Activated CD8-positive, alpha-beta memory T cell treated with anti-CD3 and anti-CD28 coated beads, Interleukin-2, amount 10 ng/mL, durations not matched to agents 7 days and 5 days (primary cell): ENCODE results near the gene DAB2IP. TPM values are rescaled to one million over a fixed set of nuclear protein-coding genes. Genes with fewer than 3 reads are reported as not detected.
"Not testable (repeated sequence)": the region's sequence is repeated elsewhere in the genome, so short reads cannot be mapped to it uniquely, and the experiment has no call there.

Source experiments
- ATAC-seq: fragments of 150-1000 bp; cut with Tn5 transposase; one replicate; pipeline ENCODE4 v1.10.0; 2021; ENCODE audit warnings: moderate library complexity
- CTCF ChIA-PET: fragments of 350-600 bp; sonication (Branson Sonifier 250); formaldehyde crosslinking; loops from one replicate; lab custom pipeline; 2021; ENCODE audit warnings: antibody characterized with exemption; lab: Charles Lee
- DNase-seq: peaks from one replicate; pipeline ENCODE4 v3.0.0-alpha.2; 2020
- H3K27ac Mint-ChIP-seq: one replicate; pipeline ENCODE4 v1.8.0; 2021; ENCODE audit warnings: mild to moderate bottlenecking, mixed read lengths
- H3K27me3 Mint-ChIP-seq: one replicate; pipeline ENCODE4 v1.8.0; 2021; ENCODE audit warnings: mixed read lengths
- H3K36me3 Mint-ChIP-seq: one replicate; pipeline ENCODE4 v1.8.0; 2021; ENCODE audit warnings: mild to moderate bottlenecking, mixed read lengths
- H3K4me1 Mint-ChIP-seq: one replicate; pipeline ENCODE4 v1.8.0; 2021; ENCODE audit warnings: mixed read lengths
- H3K4me3 Mint-ChIP-seq: one replicate; pipeline ENCODE4 v1.8.0; 2021; ENCODE audit warnings: mild to moderate bottlenecking, moderate library complexity, mixed read lengths
- H3K9me3 Mint-ChIP-seq: one replicate; pipeline ENCODE4 v1.8.0; 2022; ENCODE audit warnings: low read depth, mixed read lengths
- total RNA-seq, 2 experiments: library from RNA; stranded (reverse); gene quantifications; one replicate each; pipeline ENCODE4 v1.2.3, GENCODE V29; 2021

DAB2IP gene
- total RNA-seq, 2 experiments from 2014 or later, result 0.07 to 0.18 TPM

DNA sequence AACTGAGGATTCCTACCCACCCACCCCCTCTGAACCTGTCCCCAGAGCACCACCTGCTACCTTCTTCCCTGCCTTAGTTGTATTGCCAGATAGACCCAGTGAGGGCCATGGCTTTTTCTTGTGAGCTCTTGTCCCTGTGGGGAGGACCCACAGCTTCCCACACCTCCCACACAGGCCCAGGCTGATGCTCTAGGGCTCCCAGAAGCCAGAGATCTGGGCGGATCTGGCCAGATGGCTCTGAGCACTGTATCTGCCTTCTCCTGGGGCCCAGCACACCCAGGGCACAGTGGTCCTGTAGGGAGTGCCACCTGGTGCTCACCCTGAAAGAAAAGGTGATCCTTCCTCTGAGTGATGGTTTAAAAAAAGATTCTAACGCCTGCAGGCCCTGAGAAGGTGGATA is 131.7 kb downstream of the DAB2IP start:
- ATAC-seq (no peak), DNase-seq (no peak)
- no peaks in the 10 kb centered on the region for H3K36me3 Mint-ChIP-seq
- H3K9me3 Mint-ChIP-seq, result no peaks in the 10 kb centered on the region
- CTCF ChIA-PET, result no interaction called here
- H3K27me3 Mint-ChIP-seq, result peaks cover 29% of the 10 kb centered on the region
- H3K4me1 Mint-ChIP-seq, result peaks cover 8% of the 10 kb centered on the region
- no peak overlapping the region for H3K4me3 Mint-ChIP-seq
- H3K27ac Mint-ChIP-seq, result no peak overlapping the region

GRCh38 chr9:121783521-121784507 is 132.4 kb downstream of the DAB2IP start:
- Mint-ChIP-seq H3K27me3 (peaks cover 28% of the 10 kb centered on the region), H3K27ac (no peak overlapping the region)

GRCh38 chr9:121784731-121785411 is 133.4 kb downstream of the DAB2IP start:
- Mint-ChIP-seq H3K4me1 (peaks cover 8% of the 10 kb centered on the region), H3K4me3 (no peak overlapping the region), H3K27me3 (peaks cover 22% of the 10 kb centered on the region), H3K36me3 (no peaks in the 10 kb centered on the region), H3K27ac (no peak overlapping the region), H3K9me3 (no peaks in the 10 kb centered on the region)
- CTCF ChIA-PET, result interaction anchor here (0.9 to 1.2 kb wide), 2 partner anchors 20 to 98 kb away, joined by 3 to 4 read pairs; no protein-coding TSS in a partner anchor
- ATAC-seq (no peak), DNase-seq (no peak)

More at GRCh38 chr9:121783521-121784507, 132.4 kb downstream of the DAB2IP start:
- Mint-ChIP-seq H3K9me3 (no peaks in the 10 kb centered on the region), H3K4me3 (no peak overlapping the region), H3K36me3 (no peaks in the 10 kb centered on the region), H3K4me1 (peaks cover 8% of the 10 kb centered on the region)
- ATAC-seq (peak; percentile 42), DNase-seq (no peak)
- CTCF ChIA-PET, result interaction anchor here (1.2 kb wide), 1 partner anchor 96 kb away, joined by 3 read pairs; no protein-coding TSS in a partner anchor

DNA sequence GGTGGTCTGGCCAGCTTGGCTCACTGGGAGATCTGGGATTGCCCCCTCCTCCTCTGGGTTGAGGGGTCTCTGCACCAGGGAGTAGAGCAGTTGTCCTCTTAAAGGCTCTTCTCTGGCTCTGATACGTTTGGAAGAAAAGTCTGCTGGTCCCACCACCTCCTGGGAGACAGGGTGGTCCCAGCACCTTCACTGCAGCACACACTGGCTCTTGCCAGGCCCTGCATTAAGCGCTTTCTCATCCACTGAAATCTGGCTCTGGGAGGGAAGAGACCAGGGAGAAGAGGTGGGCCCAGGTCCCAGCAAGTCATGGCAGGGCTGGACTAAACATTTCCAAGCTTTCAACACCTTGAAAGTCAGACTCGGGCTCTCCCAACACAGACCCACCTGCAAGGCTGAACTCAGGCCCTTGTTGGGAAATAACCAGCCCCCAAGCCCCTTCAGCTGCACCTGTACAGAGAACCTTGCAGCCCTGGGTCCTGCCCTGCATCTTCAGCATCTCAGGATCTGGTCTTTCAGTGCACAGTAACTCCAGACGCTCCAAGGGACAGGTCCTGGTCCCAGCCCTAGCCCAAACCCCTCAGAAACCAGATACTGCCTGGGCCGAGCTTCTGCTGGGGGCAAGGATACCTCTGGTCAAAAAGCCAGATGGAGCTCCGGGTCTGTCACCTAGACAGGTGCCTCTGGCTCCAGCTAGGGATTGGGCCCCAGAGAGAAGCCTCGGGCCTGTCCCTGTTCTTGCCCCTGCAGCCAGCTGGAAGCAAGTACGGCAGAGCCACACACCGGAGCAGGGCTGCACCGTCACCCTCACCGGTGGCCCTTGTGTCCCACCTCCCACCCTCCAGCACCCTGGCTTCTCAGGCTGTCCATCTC is 134.5 kb downstream of the DAB2IP start:
- CTCF ChIA-PET, result interaction anchor here (0.9 kb wide), 1 partner anchor 21 kb away, joined by 4 read pairs; no protein-coding TSS in a partner anchor

GRCh38 chr9:121786543-121786948 is 135.1 kb downstream of the DAB2IP start:
- Mint-ChIP-seq H3K36me3 (no peaks in the 10 kb centered on the region), H3K4me3 (no peak overlapping the region), H3K9me3 (no peaks in the 10 kb centered on the region), H3K27me3 (peaks cover 15% of the 10 kb centered on the region), H3K27ac (no peak overlapping the region), H3K4me1 (peaks cover 8% of the 10 kb centered on the region)
- DNase-seq (no peak), ATAC-seq (no peak)
- CTCF ChIA-PET, result no interaction called here

More for the DNA sequence above, 134.5 kb downstream of the DAB2IP start:
- Mint-ChIP-seq H3K27ac (no peak overlapping the region), H3K36me3 (no peaks in the 10 kb centered on the region), H3K4me3 (no peak overlapping the region), H3K9me3 (no peaks in the 10 kb centered on the region), H3K4me1 (peaks cover 8% of the 10 kb centered on the region), H3K27me3 (peaks cover 19% of the 10 kb centered on the region)
- no peak for DNase-seq
- ATAC-seq, result no peak

GRCh38 chr9:121786998-121787422 is 135.6 kb downstream of the DAB2IP start:
- Mint-ChIP-seq H3K27ac (no peak overlapping the region), H3K36me3 (no peaks in the 10 kb centered on the region), H3K27me3 (peaks cover 15% of the 10 kb centered on the region), H3K4me3 (no peak overlapping the region), H3K4me1 (peaks cover 8% of the 10 kb centered on the region), H3K9me3 (no peaks in the 10 kb centered on the region)
- DNase-seq, result no peak
- CTCF ChIA-PET, result no interaction called here
- ATAC-seq, result no peak

DNA sequence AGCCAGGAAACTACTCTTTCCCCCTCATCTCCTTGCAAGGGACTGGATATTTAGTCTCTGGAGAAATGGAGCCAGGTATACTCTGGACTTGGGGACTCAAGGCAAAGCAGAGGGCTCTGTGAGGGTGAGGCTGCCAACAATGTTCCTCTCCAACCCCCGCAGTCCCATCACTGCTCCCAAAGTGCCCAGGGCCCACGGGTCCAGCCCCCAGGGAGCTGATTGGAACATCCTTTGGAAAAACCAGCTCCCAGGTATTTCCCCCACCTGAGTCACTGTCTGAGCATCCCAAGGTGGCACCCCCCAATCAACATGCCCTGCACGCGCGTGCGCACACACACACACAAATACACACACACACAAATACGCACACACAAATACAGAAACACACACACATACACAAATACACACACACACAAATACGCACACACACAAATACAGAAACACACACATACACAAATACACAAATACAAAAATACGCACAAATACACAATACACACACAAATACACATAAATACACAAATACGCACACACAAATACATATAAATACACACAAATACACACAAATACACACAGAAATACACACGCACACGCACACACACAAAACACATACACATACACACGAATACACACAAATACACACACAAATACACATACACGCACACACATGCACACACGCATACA is 137.4 kb downstream of the DAB2IP start:
- no peak for DNase-seq
- H3K36me3 Mint-ChIP-seq, result no peaks in the 10 kb centered on the region
- H3K9me3 Mint-ChIP-seq, result no peaks in the 10 kb centered on the region
- CTCF ChIA-PET, result interaction anchor here (0.6 kb wide), 1 partner anchor 218 kb away, joined by 3 read pairs; no protein-coding TSS in a partner anchor
- no peak overlapping the region for H3K27ac Mint-ChIP-seq
- ATAC-seq, result no peak
- H3K4me3 Mint-ChIP-seq, result no peak overlapping the region
- H3K4me1 Mint-ChIP-seq, result peaks cover 6% of the 10 kb centered on the region
- peaks cover 15% of the 10 kb centered on the region for H3K27me3 Mint-ChIP-seq

DNA sequence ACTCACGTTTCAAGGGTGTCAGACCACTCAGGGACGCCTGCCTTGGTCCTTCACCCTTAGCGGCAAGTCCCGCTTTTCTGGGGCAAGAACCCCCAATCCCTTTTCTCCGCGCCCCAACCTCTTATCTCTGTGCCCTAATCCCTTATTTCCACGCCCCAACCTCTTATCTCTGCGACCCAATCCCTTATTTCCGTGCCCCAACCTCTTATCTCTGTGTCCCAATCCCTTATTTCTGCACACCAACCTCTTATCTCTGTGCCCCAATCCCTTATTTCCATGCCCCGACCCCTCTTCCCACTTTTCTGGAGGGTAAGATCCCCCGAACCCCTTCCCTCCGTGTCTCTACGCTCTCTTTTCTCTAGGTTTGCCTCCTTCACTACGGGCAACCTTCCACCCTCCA is 139.4 kb downstream of the DAB2IP start:
- Mint-ChIP-seq H3K9me3 (no peaks in the 10 kb centered on the region), H3K4me3 (no peak overlapping the region)
- no peak for ATAC-seq

GRCh38 chr9:121792476-121792875 is 141.0 kb downstream of the DAB2IP start:
- H3K4me3 Mint-ChIP-seq, H3K9me3 Mint-ChIP-seq, H3K4me1 Mint-ChIP-seq, DNase-seq, ATAC-seq, H3K36me3 Mint-ChIP-seq, CTCF ChIA-PET, H3K27ac Mint-ChIP-seq: not testable (repeated sequence)
- H3K27me3 Mint-ChIP-seq, result peaks cover 17% of the 10 kb centered on the region

More for the DNA sequence above, 139.4 kb downstream of the DAB2IP start:
- no peak for DNase-seq
- peaks cover 15% of the 10 kb centered on the region for H3K27me3 Mint-ChIP-seq
- no peaks in the 10 kb centered on the region for H3K36me3 Mint-ChIP-seq
- no peak overlapping the region for H3K27ac Mint-ChIP-seq
- H3K4me1 Mint-ChIP-seq, result no peaks in the 10 kb centered on the region
- CTCF ChIA-PET, result no interaction called here

DNA sequence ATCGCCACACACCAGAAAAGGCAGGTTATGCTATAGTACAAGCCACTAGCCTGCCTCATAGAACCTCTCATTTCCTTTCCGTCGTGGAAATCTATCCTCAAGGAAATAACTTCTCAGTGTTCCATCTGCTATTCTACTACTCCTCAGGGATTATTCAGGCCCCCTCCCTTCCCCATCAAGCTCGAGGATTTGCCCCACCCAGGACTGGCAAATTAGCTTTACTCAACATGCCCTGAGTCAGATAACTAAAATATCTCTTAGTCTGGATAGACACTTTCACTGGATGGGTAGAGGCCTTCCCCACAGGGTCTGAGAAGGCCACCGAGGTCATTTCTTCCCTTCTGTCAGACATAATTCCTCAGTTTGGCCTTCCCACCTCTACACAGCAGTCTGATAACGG is 142.9 kb downstream of the DAB2IP start:
- DNase-seq, H3K27ac Mint-ChIP-seq, H3K4me3 Mint-ChIP-seq, H3K9me3 Mint-ChIP-seq, ATAC-seq, H3K36me3 Mint-ChIP-seq, H3K4me1 Mint-ChIP-seq, CTCF ChIA-PET: not testable (repeated sequence)
- peaks cover 13% of the 10 kb centered on the region for H3K27me3 Mint-ChIP-seq

DNA sequence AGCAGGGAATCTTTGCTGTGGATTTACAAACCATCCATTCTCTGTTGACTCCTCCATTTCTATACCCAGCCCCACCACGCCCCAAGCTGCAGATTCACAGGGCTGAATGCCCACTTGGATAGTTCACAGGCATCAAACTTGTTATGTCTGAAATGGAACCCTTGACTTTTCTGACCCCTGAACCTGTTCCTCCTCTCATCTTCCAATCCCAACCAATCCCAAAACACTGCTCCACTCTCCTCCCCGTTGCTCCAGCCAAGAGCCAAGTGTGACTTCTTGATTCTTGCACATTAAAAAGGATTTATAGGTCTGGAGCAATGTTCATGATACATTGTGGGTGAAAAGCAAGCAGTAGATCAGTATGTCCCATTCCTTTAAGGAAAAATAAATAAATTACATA is 145.6 kb downstream of the DAB2IP start:
- ATAC-seq, result no peak
- DNase-seq, result no peak

GRCh38 chr9:121798941-121799340 is 147.5 kb downstream of the DAB2IP start:
- Mint-ChIP-seq H3K9me3 (no peaks in the 10 kb centered on the region), H3K36me3 (no peaks in the 10 kb centered on the region), H3K4me3 (no peak overlapping the region), H3K27me3 (peaks cover 29% of the 10 kb centered on the region), H3K27ac (no peak overlapping the region), H3K4me1 (no peaks in the 10 kb centered on the region)
- DNase-seq (no peak), ATAC-seq (no peak)
- CTCF ChIA-PET, result no interaction called here

More for the DNA sequence above, 145.6 kb downstream of the DAB2IP start:
- CTCF ChIA-PET, result no interaction called here
- H3K4me1 Mint-ChIP-seq, result no peaks in the 10 kb centered on the region
- no peak overlapping the region for H3K4me3 Mint-ChIP-seq
- H3K36me3 Mint-ChIP-seq, result no peaks in the 10 kb centered on the region
- no peaks in the 10 kb centered on the region for H3K9me3 Mint-ChIP-seq
- H3K27me3 Mint-ChIP-seq, result peaks cover 24% of the 10 kb centered on the region
- H3K27ac Mint-ChIP-seq, result no peak overlapping the region
